ENCODE results near the gene ZSWIM8.

DNA sequence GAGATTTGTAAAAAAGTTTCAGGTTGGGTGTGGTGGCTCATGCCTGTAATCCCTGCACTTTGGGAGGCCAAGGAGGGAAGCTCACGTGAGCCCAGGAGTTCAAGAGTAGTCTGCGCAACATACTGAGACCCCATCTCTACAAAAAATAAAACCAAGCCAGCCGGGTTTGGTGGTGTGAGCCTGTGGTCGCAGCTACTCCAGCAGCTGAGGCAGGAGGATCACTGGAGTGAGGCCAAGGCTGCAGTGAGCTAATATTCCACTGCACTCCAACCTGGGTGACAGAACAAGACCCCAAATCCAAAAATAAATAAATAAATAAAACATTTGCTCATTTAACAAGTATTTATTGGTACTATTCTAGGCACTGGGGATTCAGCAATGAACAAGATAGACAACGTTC lies 5.1 kb upstream of the ZSWIM8 start:
- TF ChIP-seq, protein P1, sequence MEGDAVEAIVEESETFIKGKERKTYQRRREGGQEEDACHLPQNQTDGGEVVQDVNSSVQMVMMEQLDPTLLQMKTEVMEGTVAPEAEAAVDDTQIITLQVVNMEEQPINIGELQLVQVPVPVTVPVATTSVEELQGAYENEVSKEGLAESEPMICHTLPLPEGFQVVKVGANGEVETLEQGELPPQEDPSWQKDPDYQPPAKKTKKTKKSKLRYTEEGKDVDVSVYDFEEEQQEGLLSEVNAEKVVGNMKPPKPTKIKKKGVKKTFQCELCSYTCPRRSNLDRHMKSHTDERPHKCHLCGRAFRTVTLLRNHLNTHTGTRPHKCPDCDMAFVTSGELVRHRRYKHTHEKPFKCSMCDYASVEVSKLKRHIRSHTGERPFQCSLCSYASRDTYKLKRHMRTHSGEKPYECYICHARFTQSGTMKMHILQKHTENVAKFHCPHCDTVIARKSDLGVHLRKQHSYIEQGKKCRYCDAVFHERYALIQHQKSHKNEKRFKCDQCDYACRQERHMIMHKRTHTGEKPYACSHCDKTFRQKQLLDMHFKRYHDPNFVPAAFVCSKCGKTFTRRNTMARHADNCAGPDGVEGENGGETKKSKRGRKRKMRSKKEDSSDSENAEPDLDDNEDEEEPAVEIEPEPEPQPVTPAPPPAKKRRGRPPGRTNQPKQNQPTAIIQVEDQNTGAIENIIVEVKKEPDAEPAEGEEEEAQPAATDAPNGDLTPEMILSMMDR (IDR thresholded peaks at IDR 0.05) = no peak
- TF ChIP-seq ZFX (IDR thresholded peaks at IDR 0.05; ENCODE audit: borderline replicate concordance) = no peak
